ACC112 (cell line): Measurements from ENCODE around the gene ISX.
"Not testable (repeated sequence)": the region's sequence is repeated elsewhere in the genome, so short reads cannot be mapped to it uniquely, and the experiment has no call there.

ENCODE experiments used
- H2AFZ ChIP-seq: fragments of 200-600 bp; sonication (generic); one replicate; pipeline ENCODE4 v1.6.0; 2017; ENCODE audit warnings: antibody characterized with exemption, low read length; ENCODE audit not compliant: unreplicated experiment
- H3K27ac ChIP-seq: fragments of 200-600 bp; sonication (generic); 2 replicates; pipeline ENCODE4 v1.5.1; 2014; ENCODE audit warnings: low read depth, mild to moderate bottlenecking, antibody characterized with exemption, low read length, moderate library complexity
- H3K27me3 ChIP-seq: fragments of 200-600 bp; sonication (generic); 2 replicates; pipeline ENCODE4 v1.6.1; 2014; ENCODE audit warnings: mild to moderate bottlenecking, antibody characterized with exemption, low read length, moderate library complexity, mixed read lengths; ENCODE audit not compliant: insufficient read depth
- H3K36me3 ChIP-seq: fragments of 200-600 bp; sonication (generic); 2 replicates; pipeline ENCODE4 v1.6.1; 2016; ENCODE audit warnings: mild to moderate bottlenecking, antibody characterized with exemption, low read length, moderate library complexity, mixed read lengths; ENCODE audit not compliant: insufficient read depth
- H3K4me1 ChIP-seq: fragments of 200-600 bp; sonication (generic); one replicate; pipeline ENCODE4 v1.6.1; 2016; ENCODE audit warnings: low read length, mixed read lengths; ENCODE audit not compliant: insufficient read depth, unreplicated experiment, control insufficient read depth
- H3K4me3 ChIP-seq: fragments of 200-600 bp; sonication (generic); 2 replicates; pipeline ENCODE4 v1.5.1; 2014; ENCODE audit warnings: mild to moderate bottlenecking, low read depth, low read length
- H3K79me2 ChIP-seq: fragments of 200-600 bp; sonication (generic); one replicate; pipeline ENCODE4 v1.6.0; 2016; ENCODE audit warnings: low read length; ENCODE audit not compliant: control insufficient read depth, unreplicated experiment, insufficient read depth

ISX gene

DNA sequence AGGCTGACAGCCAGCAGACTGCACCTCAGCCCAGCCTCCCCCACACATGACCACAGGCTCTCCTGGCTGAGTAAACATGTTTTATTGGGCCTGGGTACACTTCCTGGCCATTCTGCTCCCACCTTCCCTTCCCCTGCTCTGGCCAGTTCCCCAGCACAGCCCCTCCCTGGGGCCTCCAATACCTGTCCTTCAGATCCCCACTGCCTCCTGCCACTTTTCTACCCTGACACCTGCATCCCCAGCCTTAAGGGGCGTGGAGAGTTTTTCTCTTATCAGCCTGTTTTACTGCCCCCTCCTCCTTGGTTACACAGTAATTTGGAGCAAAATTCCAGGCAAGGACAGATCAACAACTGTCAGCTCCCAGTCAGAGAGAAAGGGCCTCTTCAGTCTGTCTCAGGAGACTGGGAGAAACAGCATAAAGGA is at the start of gene ISX:
ISX (plus strand) TSS at position 363 of the 423 bp plus-strand sequence. CDS start 930 bp downstream, outside the sequence.
- H3K27me3 ChIP-seq, result no peaks in the 10 kb centered on the region
- no peak within 1 kb of the TSS for H3K4me3 ChIP-seq
- H3K4me1 ChIP-seq, result no peaks in the 10 kb centered on the region
- H3K27ac ChIP-seq, result no peak within 1 kb of the TSS
- no peaks in the 10 kb centered on the region for H3K79me2 ChIP-seq
- no peaks in the 10 kb centered on the region for H3K36me3 ChIP-seq
- no peak within 1 kb of the TSS for H2AFZ ChIP-seq

GRCh38 chr22:35016909-35017308 is 49.0 kb upstream of the ISX start:
- Histone ChIP-seq H3K79me2 (no peaks in the 10 kb centered on the region), H3K27ac (no peak overlapping the region), H3K27me3 (no peaks in the 10 kb centered on the region), H3K4me1 (no peaks in the 10 kb centered on the region), H3K36me3 (no peaks in the 10 kb centered on the region), H3K4me3 (no peak overlapping the region), H2AFZ (no peak overlapping the region)

GRCh38 chr22:35018995-35019394 is 47.0 kb upstream of the ISX start:
- no peaks in the 10 kb centered on the region for H3K36me3 ChIP-seq
- no peaks in the 10 kb centered on the region for H3K27me3 ChIP-seq
- no peak overlapping the region for H3K4me3 ChIP-seq
- no peaks in the 10 kb centered on the region for H3K4me1 ChIP-seq
- no peak overlapping the region for H3K27ac ChIP-seq
- no peak overlapping the region for H2AFZ ChIP-seq
- H3K79me2 ChIP-seq, result no peaks in the 10 kb centered on the region

GRCh38 chr22:35020517-35020916 is 45.4 kb upstream of the ISX start:
- Histone ChIP-seq H3K27me3 (no peaks in the 10 kb centered on the region), H2AFZ (no peak overlapping the region), H3K79me2 (no peaks in the 10 kb centered on the region), H3K27ac (no peak overlapping the region), H3K36me3 (no peaks in the 10 kb centered on the region), H3K4me1 (no peaks in the 10 kb centered on the region), H3K4me3 (no peak overlapping the region)

GRCh38 chr22:35021161-35021560 is 44.8 kb upstream of the ISX start:
- Histone ChIP-seq H3K27me3 (no peaks in the 10 kb centered on the region), H3K36me3 (no peaks in the 10 kb centered on the region), H3K4me1 (no peaks in the 10 kb centered on the region), H3K79me2 (no peaks in the 10 kb centered on the region), H2AFZ (no peak overlapping the region), H3K4me3 (no peak overlapping the region), H3K27ac (no peak overlapping the region)

DNA sequence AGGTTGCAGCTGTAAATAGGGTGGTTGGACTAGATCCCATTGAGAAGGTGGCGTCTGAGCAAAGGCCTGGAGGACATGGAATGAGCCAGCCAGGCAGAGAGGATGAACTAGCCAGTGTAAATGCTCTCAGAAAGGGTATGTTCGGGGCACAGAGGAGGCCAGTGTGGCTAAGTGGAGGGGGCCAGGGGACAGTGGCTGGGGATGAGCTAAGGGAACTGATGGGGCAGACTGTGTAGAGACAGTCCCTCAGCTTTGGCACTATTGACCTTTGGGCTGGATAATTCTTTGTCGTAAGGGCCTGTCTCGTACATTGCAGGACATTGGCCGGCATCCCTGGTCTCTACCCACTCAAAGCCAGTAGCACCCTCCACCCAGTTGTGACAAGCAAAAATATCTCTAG is 43.7 kb upstream of the ISX start:
- H3K36me3 ChIP-seq, result no peaks in the 10 kb centered on the region
- no peak overlapping the region for H3K27ac ChIP-seq
- no peaks in the 10 kb centered on the region for H3K79me2 ChIP-seq
- no peaks in the 10 kb centered on the region for H3K27me3 ChIP-seq
- H3K4me3 ChIP-seq, result no peak overlapping the region
- H3K4me1 ChIP-seq, result no peaks in the 10 kb centered on the region
- no peak overlapping the region for H2AFZ ChIP-seq

GRCh38 chr22:35023692-35024363 is 42.1 kb upstream of the ISX start:
- H3K36me3 ChIP-seq, result no peaks in the 10 kb centered on the region

DNA sequence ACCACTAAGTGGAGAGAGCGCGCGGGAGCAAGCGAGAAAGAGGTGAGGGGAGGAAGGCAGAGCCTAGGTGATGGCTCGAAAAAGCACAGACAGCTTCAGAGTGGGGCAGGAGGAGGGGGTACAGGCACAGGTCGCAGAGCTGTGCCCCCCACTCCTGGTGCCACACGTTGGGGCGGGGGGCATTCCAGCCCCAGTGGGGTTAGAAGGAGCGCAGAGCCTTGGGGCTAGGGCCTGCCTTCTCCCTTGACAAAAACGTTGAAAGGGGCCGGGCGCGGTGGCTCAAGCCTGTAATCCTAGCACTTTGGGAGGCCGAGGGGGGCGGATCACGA is 41.6 kb upstream of the ISX start:
- no peaks in the 10 kb centered on the region for H3K79me2 ChIP-seq
- H3K27ac ChIP-seq, result no peak overlapping the region
- H3K27me3 ChIP-seq, result no peaks in the 10 kb centered on the region
- no peak overlapping the region for H2AFZ ChIP-seq
- no peaks in the 10 kb centered on the region for H3K36me3 ChIP-seq
- H3K4me1 ChIP-seq, result no peaks in the 10 kb centered on the region
- no peak overlapping the region for H3K4me3 ChIP-seq

More at GRCh38 chr22:35023692-35024363, 42.1 kb upstream of the ISX start:
- Histone ChIP-seq H3K27ac (no peak overlapping the region), H3K4me3 (no peak overlapping the region), H3K79me2 (no peaks in the 10 kb centered on the region), H3K27me3 (no peaks in the 10 kb centered on the region), H3K4me1 (no peaks in the 10 kb centered on the region), H2AFZ (no peak overlapping the region)

DNA sequence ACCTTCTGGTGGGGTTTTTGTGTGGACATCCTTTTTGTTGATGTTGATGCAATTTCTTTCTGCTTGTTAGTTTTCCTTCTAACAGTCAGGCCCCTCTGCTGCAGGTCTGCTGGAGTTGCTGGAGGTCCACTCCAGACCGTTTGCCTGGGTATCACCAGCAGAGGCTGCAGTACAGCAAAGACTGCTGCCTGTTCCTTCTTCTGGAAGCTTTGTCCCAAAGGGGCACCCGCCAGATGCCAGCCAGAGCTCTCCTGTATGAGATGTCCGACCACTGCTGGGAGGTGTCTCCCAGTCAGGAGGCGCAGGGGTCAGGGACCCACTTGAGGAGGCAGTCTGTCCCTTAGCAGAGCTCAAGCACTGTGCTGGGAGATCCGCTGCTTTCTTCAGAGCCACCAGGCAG is 35.8 kb upstream of the ISX start:
- not testable (repeated sequence) for H3K27me3 ChIP-seq, H2AFZ ChIP-seq, H3K27ac ChIP-seq, H3K4me1 ChIP-seq, H3K79me2 ChIP-seq, H3K36me3 ChIP-seq, H3K4me3 ChIP-seq

DNA sequence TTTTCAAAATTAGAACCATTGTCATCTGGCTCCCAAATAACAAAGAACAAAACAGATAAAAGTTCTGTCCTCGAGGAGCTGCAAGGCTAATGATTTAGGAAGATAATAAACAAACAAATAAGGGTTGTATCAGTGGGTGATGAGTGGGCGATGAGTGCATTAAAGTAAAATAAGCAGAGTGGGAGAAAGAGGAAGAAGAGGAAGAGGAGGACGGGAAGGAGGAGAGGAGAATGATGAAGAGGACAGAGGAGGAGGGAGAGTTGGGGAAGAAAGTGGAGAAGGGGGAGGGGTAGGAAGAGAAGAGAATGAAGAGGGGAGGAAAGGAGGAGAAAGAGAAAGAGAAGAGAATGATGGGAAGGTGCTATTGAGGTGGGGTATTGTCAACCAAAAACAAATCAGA is 33.4 kb upstream of the ISX start:
- Histone ChIP-seq H3K4me3 (no peak overlapping the region), H3K27ac (no peak overlapping the region), H3K79me2 (no peaks in the 10 kb centered on the region), H3K27me3 (no peaks in the 10 kb centered on the region), H3K4me1 (no peaks in the 10 kb centered on the region), H3K36me3 (no peaks in the 10 kb centered on the region), H2AFZ (no peak overlapping the region)

- H3K27me3 ChIP-seq, result no peaks in the 10 kb centered on the region
- H3K4me1 ChIP-seq, result no peaks in the 10 kb centered on the region
- H2AFZ ChIP-seq, result no peak overlapping the region
- H3K79me2 ChIP-seq, result no peaks in the 10 kb centered on the region
- no peak overlapping the region for H3K27ac ChIP-seq
- no peak overlapping the region for H3K4me3 ChIP-seq
- no peaks in the 10 kb centered on the region for H3K36me3 ChIP-seq
Observed at GRCh38 chr22:35033635-35034296, 32.2 kb upstream of the ISX start.
